HEK293T (cell line): ENCODE results near the gene OOSP4A.

Source experiments
- FOXA1 ChIP-seq: fragments of 450-650 bp; IDR thresholded peaks from 2 replicates; pipeline ENCODE4 v1.6.1; 2016; ENCODE audit warnings: mild to moderate bottlenecking
- HDGF ChIP-seq: fragments of 450-650 bp; IDR thresholded peaks from 2 replicates; pipeline ENCODE4 v1.6.1; 2017; ENCODE audit warnings: antibody characterized with exemption, borderline replicate concordance
- SP1 ChIP-seq: fragments of 450-650 bp; IDR thresholded peaks from 2 replicates; pipeline ENCODE4 v1.6.1; 2017
- SUZ12 ChIP-seq: fragments of 450-650 bp; IDR thresholded peaks from 2 replicates; pipeline ENCODE4 v1.6.1; 2016; ENCODE audit warnings: mild to moderate bottlenecking
- TARDBP ChIP-seq: fragments of 450-650 bp; IDR thresholded peaks from 2 replicates; pipeline ENCODE4 v1.6.1; 2016
- ZNF384 ChIP-seq: fragments of 450-650 bp; IDR thresholded peaks from 2 replicates; pipeline ENCODE4 v1.6.1; 2016

- TF ChIP-seq SP1: no peak
- no peak for TF ChIP-seq TARDBP
- TF ChIP-seq ZNF384: no peak
- no peak for TF ChIP-seq HDGF
- TF ChIP-seq SUZ12: no peak
- TF ChIP-seq FOXA1: no peak
Measured at GRCh38 chr11:59954219-59954847, 9.5 kb upstream of the OOSP4A start.
